ENCODE results near the gene TAMALIN.

The TAMALIN gene

GRCh38 chr12:52015532-52016041 lies 8.8 kb downstream of the TAMALIN start:
- TF ChIP-seq REST (IDR thresholded peaks at IDR 0.05; ENCODE audit: insufficient read depth in 1 of 2, low read depth in 2 of 2, low read length in 2 of 2), result no peak
- TF ChIP-seq SIN3A (IDR thresholded peaks at IDR 0.05; ENCODE audit: borderline replicate concordance, insufficient read depth, low read length), result no peak
- no peak for TF ChIP-seq FOXP2 (optimal IDR thresholded peaks at IDR 0.05; ENCODE audit: borderline replicate concordance, extremely low read depth, extremely low read length, insufficient read depth)
- no peak for TF ChIP-seq TAF1 (IDR thresholded peaks at IDR 0.05; ENCODE audit: borderline replicate concordance, insufficient read depth, low read length)
- TF ChIP-seq POLR2AphosphoS5 (IDR thresholded peaks at IDR 0.05; ENCODE audit: low read depth, low read length), result no peak

- no peak for TF ChIP-seq REST (IDR thresholded peaks at IDR 0.05; ENCODE audit: insufficient read depth in 1 of 2, low read depth in 2 of 2, low read length in 2 of 2)
- TF ChIP-seq SIN3A (IDR thresholded peaks at IDR 0.05; ENCODE audit: borderline replicate concordance, insufficient read depth, low read length), result no peak
- TF ChIP-seq TAF1 (IDR thresholded peaks at IDR 0.05; ENCODE audit: borderline replicate concordance, insufficient read depth, low read length), result no peak
- no peak for TF ChIP-seq POLR2AphosphoS5 (IDR thresholded peaks at IDR 0.05; ENCODE audit: low read depth, low read length)
- TF ChIP-seq FOXP2 (optimal IDR thresholded peaks at IDR 0.05; ENCODE audit: borderline replicate concordance, extremely low read depth, extremely low read length, insufficient read depth), result no peak
Observed at GRCh38 chr12:52018433-52019112, 11.8 kb downstream of the TAMALIN start.

GRCh38 chr12:52019113-52019770 lies 12.5 kb downstream of the TAMALIN start:
- TF ChIP-seq TAF1 (IDR thresholded peaks at IDR 0.05; ENCODE audit: borderline replicate concordance, insufficient read depth, low read length) (no peak), SIN3A (IDR thresholded peaks at IDR 0.05; ENCODE audit: borderline replicate concordance, insufficient read depth, low read length) (no peak), POLR2AphosphoS5 (IDR thresholded peaks at IDR 0.05; ENCODE audit: low read depth, low read length) (no peak), FOXP2 (optimal IDR thresholded peaks at IDR 0.05; ENCODE audit: borderline replicate concordance, extremely low read depth, extremely low read length, insufficient read depth) (no peak), REST (IDR thresholded peaks at IDR 0.05; ENCODE audit: insufficient read depth in 1 of 2, low read depth in 2 of 2, low read length in 2 of 2) (no peak)

- TF ChIP-seq SIN3A (IDR thresholded peaks at IDR 0.05; ENCODE audit: borderline replicate concordance, insufficient read depth, low read length) (no peak), REST (IDR thresholded peaks at IDR 0.05; ENCODE audit: insufficient read depth in 1 of 2, low read depth in 2 of 2, low read length in 2 of 2) (no peak), TAF1 (IDR thresholded peaks at IDR 0.05; ENCODE audit: borderline replicate concordance, insufficient read depth, low read length) (no peak), FOXP2 (optimal IDR thresholded peaks at IDR 0.05; ENCODE audit: borderline replicate concordance, extremely low read depth, extremely low read length, insufficient read depth) (no peak), POLR2AphosphoS5 (IDR thresholded peaks at IDR 0.05; ENCODE audit: low read depth, low read length) (no peak)
Observed at GRCh38 chr12:52020539-52021336, 14.0 kb downstream of the TAMALIN start.
